GM19397 (cell line): ENCODE results near the gene XPNPEP1.

Source experiments
- ATAC-seq: cut with Tn5 transposase; IDR thresholded peaks from one replicate; pipeline ENCODE4 v1.9.1; 2021; ENCODE audit warnings: mild to moderate bottlenecking, moderate library complexity; ENCODE audit not compliant: unreplicated experiment

XPNPEP1 gene

GRCh38 chr10:109922976-109923921 lies at the start of gene XPNPEP1:
Gene XPNPEP1 (minus strand): TSS chr10:109923511. CDS start chr10:109923433, 78 bp downstream.
- peak; percentile 97 for ATAC-seq

DNA sequence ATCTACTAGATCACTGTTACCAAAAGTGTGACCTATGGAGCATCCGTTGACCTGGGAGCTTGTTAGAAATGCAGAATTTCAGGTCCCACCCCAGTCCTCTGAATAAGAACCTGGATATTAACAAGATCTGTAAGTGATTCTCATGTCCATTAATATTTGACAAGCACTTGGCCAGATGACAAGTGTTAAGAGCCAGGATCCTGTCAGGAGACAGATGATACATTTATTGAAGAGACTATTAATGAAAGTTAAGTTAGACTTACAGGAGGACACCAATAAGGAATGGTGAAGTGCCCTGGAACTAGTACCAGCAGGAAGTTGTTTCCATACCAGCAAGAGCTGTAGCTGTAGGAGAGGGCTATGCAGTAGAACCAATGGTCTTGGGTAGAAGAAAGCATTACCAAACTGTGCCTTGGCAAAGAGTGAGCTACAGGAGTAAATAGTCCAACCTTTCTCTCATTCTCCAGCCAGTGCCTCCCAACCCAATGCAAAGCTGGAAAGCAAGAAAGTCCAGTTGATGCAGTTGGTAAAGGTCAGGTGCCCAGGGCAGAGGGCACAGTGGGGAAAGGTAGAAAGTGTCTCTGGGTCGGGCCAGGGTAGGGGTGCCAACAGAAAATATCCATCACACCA lies 49.2 kb upstream of the XPNPEP1 start:
- ATAC-seq, result no peak

DNA sequence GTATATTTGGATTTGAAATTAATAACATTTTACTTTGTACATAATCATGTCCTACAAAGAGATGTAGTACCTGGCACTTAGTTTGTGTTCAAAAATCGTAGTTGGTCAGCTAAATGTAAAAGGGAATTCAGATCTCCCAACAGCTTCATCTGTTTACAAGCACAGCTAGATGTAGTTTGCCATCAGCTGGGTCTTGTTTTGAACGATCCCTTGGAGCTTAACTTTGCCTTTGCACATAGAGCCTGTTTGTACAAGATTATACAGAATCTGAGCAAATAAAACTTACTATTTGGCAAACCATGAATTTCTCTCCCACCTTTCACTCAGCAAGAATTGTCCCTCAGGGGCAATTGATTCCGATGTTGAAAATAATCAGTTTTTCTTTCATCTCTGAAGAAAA lies 48.3 kb upstream of the XPNPEP1 start:
- ATAC-seq, result no peak

DNA sequence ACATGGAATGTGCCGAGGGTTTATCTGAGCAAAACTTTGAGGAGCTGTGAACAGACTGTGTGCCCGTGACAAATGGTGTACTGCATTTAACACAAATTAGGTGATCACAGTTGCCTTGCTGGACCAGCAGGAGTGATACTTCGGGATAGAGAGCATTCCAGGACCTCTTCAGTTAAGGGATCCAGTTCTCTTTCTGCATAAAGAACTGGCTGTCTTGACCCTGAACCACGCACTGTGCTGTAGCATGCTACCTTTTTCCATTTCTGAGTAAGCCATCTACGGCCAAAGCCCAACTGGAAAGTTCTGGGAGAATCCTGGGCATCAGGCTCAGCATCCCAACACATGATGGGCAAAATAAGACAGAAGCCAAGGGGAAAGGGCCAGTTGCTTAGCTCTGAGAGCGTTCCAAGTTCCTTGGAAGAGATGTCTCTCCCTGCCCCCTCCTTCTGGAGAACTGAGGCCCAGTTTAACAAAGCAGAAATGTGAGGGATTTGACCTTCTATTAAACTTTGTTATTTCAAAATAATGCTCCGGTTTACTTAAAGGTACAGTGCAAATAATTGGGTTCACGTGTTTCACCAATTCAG lies 46.5 kb upstream of the XPNPEP1 start:
- no peak for ATAC-seq

DNA sequence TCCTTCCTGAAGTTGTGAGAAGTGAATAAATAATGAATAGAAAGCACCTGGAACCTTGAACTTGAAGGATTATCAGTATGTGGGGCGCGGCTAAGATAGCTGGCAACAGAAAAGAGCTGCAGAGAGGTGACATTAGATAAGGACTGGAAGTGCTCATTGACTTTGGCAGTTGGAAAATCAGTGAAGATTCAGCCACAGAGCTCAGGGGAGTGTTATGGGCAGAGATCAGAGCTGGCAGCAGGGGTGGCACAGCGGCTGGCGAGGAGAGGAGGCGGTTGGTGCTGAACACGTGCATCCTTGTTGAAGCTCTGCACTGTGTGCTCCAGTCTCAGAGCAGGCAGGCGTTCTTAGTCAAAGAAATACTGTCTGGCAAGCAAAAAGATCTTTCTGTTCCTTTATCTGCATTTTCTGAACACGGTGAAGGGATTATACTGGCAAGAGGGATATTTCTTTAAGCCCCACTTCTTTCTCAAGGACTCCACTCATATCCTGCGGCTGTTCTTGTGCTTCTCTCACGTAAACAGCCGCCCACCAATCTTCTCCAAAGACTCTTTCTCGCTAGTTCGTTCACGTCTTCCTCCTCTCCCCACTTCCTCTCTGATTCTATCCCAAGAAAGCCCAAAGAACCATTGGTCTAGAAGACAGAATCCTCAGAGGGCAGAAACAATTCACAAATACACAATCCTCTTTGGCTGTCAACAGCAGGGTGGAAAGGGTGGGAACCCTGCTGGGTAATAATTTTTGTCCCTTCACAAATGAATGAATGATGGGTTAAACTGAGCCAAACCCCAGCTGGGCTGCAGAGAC lies 45.8 kb upstream of the XPNPEP1 start:
- no peak for ATAC-seq

GRCh38 chr10:109967739-109968088 lies 44.4 kb upstream of the XPNPEP1 start:
- ATAC-seq, result no peak

DNA sequence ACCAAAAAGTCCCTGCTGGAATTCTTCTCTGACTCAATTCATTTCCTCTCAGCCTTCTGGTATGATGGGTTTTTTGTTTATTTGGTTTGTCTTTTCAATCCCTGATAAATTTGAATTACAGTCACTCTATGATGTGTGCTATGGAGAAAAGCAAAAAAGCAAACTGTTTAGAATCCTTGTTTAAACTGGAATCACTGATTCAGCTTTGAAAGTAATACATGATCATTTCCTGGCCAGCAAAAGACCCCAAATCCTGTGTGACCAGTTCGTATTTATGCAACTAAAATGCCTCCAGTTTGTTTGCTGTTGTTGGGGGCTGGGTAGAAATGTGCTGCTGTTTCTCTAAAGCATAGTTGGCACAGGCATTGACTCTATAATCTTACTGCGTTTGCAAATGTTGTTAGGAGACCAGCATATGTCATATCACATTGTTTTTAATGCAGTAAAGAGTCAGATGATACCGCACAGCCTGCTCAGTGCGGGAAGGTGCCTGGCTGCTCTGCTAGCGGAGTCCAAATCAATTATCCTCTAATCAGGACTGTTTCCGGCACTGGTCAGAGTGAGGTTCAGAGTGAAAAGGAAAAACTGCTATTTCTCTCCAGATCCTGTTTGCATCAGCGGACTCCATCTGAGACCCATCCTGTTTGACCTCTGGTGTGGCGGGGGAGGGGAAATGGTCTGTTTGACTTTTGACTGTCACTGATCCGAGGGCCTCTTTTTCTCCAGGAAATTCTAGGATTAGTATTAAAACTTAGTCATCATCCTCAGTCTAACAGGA lies 43.8 kb upstream of the XPNPEP1 start:
- ATAC-seq, result no peak

- no peak for ATAC-seq
These were observed 41.0 kb upstream of the XPNPEP1 start for GRCh38 chr10:109964318-109964717.

GRCh38 chr10:109963439-109963838 lies 40.1 kb upstream of the XPNPEP1 start:
- no peak for ATAC-seq

GRCh38 chr10:109962247-109962646 lies 38.9 kb upstream of the XPNPEP1 start:
- no peak for ATAC-seq

GRCh38 chr10:109961174-109962001 lies 38.1 kb upstream of the XPNPEP1 start:
- no peak for ATAC-seq

DNA sequence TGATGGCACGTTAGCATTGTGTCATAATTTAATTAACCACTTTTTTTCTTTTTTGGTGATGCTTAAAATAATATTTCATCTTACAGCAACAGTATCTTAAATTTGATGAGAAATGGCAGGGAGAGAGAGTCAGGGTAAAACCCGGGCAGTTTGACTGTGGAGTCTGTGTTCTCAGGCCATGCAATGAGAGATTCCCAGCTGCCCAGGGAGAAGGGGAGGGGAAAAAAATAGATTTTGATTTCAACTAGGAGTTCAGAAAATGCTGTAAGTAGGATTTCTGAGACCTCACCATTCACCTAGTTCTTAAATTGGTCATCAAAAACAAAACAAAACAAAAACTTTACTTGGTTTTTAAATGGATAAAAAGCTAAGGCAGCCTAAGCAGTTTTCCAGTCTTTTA lies 37.4 kb upstream of the XPNPEP1 start:
- ATAC-seq, result no peak

- ATAC-seq, result no peak
These were observed 36.2 kb upstream of the XPNPEP1 start for GRCh38 chr10:109959259-109960145.

DNA sequence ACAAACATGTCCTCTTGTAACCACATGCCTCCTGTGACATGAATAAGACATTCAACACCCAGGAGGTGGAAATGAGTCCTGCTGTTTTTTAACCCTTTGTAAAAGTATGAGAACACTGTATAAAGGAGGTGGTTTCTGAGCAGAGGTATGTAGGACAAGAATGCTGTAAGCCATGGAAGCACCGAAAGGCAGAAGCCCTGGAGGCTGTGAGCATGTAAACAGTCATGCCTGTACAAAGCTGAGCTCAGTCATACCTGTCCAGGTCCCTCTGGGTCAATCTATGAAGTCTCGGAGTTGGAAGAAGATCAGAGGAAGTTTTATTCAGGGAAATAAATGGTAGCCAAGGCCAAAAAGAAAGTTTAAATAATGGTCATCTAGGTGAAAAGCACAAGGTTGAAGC lies 34.7 kb upstream of the XPNPEP1 start:
- no peak for ATAC-seq

DNA sequence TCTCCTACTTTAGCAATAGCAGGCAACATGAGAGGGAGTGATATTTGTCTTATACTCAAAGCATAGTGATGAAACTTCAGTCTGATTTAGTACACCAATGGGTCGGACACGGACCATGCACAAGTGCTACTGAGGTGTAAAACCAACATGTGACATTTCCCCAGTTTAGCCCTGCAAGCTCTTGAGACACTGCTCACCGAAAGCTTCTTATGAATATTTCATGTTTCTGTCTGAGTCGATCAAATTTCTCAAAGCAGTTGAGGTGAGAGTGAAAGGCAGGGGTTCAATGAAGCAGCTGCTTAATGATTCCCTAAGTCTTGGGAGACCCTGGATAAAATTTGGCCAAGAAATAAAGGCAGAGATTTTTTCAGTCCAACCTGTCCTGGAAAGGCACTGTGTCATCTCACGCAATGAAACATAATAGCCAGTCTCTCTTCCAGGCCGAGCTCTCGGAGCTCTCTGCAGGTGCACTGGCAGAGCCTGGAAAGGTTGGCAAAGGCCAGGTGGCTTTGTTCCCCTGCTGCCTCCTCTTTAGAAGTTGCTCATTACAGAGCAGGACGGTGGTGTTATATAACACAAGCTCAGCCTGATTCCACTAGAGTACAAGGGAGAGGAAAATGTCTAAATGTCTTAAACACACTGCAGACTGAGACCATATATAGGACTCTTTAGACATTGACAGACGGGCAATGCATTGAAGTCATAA lies 33.9 kb upstream of the XPNPEP1 start:
- ATAC-seq, result peak; percentile 93

DNA sequence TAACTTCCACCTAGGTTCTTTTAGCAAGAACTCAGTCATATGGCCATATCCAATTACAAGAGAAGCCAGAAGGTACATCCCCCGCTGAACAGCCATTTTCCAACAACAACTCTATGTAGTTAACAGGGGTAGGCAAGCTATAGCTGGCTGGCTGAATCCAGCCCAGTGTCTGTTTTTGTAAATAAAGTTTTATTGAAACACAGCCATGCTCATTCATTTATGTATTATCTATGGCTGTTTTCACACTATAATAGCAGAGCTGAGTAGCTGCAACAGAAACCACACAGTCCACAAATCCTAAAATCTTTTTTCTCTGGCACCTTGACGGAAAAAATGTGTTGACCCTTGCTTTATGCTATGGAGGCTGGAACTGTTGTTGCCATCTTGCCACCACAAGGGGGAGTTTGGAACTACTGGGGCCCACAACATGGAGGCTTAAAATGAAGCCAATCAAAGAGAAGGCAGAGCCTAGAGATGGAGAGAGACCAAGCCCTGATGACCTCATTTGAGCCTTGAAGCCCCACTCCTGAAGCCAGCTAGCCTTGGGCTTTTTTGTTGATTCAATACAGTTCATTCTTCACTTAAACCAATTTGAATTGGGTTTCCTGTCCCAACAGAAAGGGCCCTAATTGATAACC lies 33.3 kb upstream of the XPNPEP1 start:
- peak; percentile 73 for ATAC-seq

- ATAC-seq, result no peak
These were observed 30.5 kb upstream of the XPNPEP1 start for GRCh38 chr10:109953766-109954165.
